CD4-positive, alpha-beta T cell treated with Interleukin-17A for 1 hour (primary cell): ENCODE data around the gene EFCAB10.
A peak's percentile ranks its signal among the peaks of the same experiment; 100 is the strongest.
"Not testable (repeated sequence)": the region's sequence is repeated elsewhere in the genome, so short reads cannot be mapped to it uniquely, and the experiment has no call there.

Experiments used
- DNase-seq: peaks from one replicate; pipeline ENCODE4 v3.0.0-alpha.2; 2020

The EFCAB10 gene

DNA sequence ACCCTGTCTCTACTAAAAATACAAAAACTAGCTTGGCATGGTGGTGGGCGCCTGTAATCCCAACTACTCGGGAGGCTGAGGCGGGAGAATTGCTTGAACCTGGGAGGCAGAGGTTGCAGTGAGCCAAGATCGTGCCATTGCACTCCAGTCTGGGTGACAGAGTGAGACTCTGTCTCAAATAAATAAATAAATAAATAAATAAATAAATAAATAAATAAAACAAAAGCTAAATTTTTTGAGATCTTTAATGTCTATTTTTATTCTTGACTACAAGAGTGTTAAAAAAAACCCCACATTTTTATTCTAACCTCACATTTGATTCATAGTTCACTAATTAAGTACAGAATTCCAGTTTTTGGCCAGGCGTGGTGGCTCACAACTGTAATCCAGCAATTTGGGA, 53.6 kb downstream of the EFCAB10 start:
- DNase-seq = not testable (repeated sequence)

DNA sequence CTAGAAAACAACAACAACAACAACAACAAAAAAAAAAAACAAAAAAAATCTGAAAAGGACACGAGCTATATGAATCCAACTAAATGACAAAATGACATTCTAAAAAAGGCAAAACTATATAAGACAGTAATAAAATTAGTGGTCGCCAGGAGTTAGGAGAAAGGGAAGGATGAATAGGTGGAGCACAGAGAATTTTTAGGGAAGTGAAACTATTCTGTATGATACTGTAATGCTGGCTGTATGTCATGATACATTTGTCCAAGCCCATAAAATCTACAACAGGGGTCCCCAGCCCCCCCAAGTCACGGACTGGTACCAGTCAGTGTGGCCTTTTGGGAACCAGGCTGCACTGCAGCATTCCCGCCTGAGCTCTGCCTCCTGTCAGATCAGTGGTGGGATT, 56.5 kb downstream of the EFCAB10 start:
- no peak for DNase-seq

DNA sequence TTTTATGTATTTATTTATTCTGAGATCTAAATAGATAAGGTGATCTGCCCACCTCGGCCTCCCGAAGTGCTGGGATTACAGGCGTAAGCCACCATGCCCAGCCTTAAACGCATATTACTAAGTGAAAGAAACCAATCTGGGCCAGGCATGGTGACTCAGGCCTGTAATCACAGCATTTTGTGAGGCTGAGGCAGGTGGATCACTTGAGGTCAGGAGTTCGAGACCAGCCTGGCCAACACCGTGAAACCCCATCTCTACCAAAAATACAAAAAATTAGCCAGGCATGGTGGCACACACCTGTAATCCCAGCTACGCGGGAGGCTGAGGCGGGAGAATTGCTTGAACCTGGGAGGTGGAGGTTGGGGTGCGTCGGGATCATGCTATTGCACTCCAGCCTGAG, 56.9 kb downstream of the EFCAB10 start:
- DNase-seq = not testable (repeated sequence)

DNA sequence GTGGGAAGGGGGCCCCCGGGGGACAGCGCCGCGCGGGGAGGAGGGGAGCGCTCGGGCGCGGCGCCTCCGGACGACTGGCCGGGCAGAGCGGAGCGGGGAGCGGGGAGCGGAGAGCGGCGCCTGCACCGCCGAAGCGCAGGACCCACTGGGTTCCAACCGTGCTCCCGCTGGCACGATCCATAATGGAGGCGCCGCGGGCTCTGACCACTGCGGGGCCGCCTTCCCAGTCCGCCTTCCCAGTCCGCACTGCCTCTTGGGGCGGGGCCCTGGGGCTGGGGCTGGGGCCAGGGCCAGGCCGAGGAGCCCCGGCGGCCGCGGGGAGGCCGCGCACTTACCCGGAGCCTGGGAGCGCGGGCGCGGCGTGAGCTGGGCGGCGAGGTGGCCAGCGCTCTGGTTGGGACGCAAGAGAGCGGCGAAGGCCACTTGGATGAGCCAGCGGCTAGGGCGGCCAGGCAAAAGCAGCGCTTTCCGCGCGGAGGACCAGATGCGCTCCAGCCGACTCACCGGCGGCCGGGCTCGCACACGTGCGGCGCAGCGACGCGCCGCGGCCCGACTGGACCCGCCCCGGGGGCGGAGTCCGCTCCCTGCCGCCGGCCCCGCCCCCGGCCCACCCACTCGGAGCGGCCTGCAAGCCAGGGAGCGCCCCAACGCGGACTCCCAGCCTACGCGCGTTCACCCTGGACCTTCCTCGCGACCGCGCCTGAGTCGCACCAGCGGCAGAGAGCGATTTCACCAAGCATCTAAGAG, 59.4 kb downstream of the EFCAB10 start, which contains the start of gene PUS7:
Gene PUS7, minus strand, starts transcription at position 555 of the 747 bp plus-strand sequence. CDS start 13,759 bp downstream, outside the sequence.
- DNase-seq = peak; percentile 84

DNA sequence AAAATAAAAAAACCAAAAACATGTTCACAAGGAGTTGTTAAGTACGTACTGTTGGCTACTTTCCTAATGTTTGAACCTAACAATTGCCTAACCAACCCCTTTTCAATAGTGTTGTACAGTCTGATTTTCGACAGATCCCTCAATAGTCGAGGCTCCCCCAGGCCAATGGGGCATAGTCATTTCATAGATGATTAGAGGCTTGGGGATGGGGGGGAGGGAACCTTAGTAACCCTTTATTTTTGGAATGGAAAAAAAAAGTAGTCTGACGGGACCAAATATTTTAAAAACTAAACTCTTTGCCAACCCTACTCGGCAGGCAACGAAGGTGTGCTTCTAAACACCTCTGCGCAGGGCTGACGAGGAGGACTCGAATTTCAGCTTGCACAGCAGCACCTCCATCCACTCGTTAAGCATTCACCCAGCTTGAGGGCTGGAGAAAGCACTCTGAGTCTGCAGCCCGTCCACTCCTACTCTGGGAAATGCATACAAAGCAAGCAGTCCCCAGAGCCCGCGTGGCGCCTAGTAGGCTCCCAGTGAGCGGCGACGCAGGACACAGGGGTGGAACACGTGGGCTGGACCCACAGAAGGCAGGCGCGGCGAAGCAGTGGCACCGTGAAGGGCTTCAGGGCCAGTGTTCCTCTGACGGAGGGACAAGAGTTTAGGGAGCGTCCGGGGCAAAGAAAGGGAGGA, 60.1 kb downstream of the EFCAB10 start:
- peak; percentile 29 for DNase-seq

DNA sequence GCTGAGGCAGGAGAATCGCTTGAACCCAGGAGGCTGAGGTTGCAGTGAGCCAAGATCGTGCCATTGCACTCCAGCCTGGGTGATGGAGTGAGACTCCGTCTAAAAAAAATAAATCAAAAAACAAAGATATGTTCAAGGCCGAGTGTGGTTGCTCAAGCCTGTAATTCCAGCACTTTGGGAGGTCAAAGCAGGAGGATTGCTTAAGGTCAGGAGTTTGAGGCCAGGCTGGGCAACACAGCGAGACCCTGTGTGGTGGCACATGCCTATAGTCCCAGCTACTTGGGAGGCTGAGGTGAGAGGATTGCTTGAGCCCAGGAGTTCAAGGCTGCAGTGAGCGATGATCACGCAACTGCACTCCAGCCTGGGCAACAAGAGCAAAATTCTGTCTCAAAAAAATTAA, 60.7 kb downstream of the EFCAB10 start:
- not testable (repeated sequence) for DNase-seq

DNA sequence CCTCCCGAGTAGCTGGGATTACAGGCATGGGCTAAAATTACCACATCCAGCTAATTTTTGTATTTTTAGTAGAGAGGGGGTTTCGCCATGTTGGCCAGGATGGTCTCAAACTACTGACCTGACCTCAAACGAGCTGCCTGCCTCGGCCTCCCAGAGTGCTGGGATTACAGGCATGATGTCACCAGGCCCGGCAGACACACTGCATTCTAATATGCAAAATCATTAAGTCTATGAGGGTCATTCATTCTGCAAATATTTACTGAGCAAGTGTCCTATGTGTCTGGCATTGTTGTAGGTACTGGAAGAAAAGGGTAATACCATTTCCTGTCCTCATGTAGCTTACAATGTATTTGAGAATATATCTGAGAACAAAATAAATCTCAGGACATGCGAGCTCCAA, 61.9 kb downstream of the EFCAB10 start:
- DNase-seq = no peak

DNA sequence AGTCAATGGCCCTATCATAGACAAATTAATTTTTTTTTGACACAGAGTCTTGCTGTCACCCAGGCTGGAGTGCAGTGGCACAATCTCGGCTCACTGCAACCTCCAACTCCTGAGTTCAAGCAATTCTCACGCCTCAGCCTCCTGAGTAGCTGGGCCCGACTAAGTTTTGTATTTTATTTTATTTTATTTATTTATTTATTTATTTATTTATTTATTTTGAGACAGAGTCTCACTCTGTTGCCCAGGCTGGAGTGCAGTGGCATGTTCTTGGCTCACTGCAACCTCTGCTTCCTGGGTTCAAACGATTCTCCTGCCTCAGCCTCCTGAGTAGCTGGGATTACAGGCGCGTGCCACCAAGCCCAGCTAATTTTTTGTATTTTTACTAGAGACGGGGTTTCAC, 65.7 kb downstream of the EFCAB10 start:
- not testable (repeated sequence) for DNase-seq
